ENCODE data around the gene ANKRD20A1.
"Not testable (repeated sequence)": the region's sequence is repeated elsewhere in the genome, so short reads cannot be mapped to it uniquely, and the experiment has no call there.

Gene ANKRD20A1

DNA sequence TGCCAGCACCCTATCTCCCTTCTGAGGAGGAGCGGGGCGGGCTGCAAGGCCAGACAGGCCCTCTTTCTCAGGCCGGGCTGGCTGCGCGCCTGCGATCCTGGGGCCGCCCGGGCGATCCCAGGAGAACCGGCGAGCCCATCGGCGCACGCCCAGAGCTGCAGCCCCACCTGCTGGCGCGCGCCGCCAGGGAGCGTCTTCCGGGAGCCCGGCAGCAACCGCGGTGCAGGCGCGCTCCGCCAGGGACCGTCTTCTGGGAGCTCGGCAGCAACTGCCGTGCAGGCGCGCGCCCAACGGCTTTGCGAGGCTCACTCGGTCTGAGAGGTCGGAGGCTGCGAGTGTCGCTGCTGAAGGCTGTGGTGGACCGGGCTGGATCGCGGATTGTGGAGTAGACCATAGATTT is at the start of gene ANKRD20A1:
TSS of gene ANKRD20A1 (plus strand) at position 61 of the 400 bp plus-strand sequence. CDS start 496 bp downstream, outside the sequence.
- DNase-seq (ENCODE audit: low spot score): not testable (repeated sequence)

DNA sequence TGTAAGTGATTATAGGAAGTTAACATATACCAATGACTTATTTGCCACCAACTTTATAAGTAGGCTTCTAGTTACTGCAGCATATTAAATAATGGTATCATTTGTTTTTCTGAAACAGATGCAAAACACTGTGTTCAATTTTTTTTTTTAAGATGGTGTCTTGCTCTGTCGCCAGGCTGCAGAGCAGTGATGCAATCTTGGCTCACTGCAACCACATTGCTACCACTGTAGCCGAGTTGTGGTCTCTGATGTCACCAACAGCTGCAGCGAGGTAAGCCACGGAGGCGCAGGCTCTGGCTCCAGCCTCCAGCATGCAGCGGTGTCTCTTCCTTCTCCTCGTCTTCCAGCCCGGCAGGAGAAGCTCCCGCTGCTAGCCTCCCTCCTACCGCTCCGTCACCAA is 26.6 kb upstream of the ANKRD20A1 start:
- DNase-seq (ENCODE audit: low spot score): not testable (repeated sequence)

Data from CD4-positive, alpha-beta T cell treated with Interleukin-2 at 100 ng/mL for 4 hours (primary cell).